Omental fat pad (tissue), 4 donors: ENCODE results near the gene RPS2. TPM values are rescaled to one million over a fixed set of nuclear protein-coding genes. Genes with fewer than 3 reads are reported as not detected.

Source experiments
- ATAC-seq: fragments of 150-250 bp; one replicate; pipeline ENCODE4 v1.9.1; 2016; ENCODE audit warnings: mild to moderate bottlenecking, moderate library complexity; ENCODE audit not compliant: low FRiP score
- DNase-seq: peaks from one replicate; pipeline ENCODE4 v3.0.0-alpha.2; 2019; ENCODE audit warnings: low spot score
- total RNA-seq, 4 donors: library from RNA; depleted of rRNA; stranded (reverse); fragments of >200 nt; gene quantifications; one replicate each; pipeline ENCODE4 v1.1.0, GENCODE V29; 2016
- TF ChIP-seq, protein P1 (sequence below), 3 donors: fragments of 450-650 bp; IDR thresholded peaks; one replicate each; pipeline ENCODE4 v1.5.1; 2016 to 2017; ENCODE audit warnings: antibody characterized with exemption in 3 of 3, mild to moderate bottlenecking in 3 of 3, moderate library complexity in 2 of 3

RPS2 gene
- total RNA-seq, 4 donors from 2014 or later, result 1,362 to 1,656 (median 1,543) TPM

GRCh38 chr16:1974157-1975070 is 9.8 kb upstream of the RPS2 start:
- ATAC-seq, result no peak
- no peak for DNase-seq
- TF ChIP-seq, protein P1, sequence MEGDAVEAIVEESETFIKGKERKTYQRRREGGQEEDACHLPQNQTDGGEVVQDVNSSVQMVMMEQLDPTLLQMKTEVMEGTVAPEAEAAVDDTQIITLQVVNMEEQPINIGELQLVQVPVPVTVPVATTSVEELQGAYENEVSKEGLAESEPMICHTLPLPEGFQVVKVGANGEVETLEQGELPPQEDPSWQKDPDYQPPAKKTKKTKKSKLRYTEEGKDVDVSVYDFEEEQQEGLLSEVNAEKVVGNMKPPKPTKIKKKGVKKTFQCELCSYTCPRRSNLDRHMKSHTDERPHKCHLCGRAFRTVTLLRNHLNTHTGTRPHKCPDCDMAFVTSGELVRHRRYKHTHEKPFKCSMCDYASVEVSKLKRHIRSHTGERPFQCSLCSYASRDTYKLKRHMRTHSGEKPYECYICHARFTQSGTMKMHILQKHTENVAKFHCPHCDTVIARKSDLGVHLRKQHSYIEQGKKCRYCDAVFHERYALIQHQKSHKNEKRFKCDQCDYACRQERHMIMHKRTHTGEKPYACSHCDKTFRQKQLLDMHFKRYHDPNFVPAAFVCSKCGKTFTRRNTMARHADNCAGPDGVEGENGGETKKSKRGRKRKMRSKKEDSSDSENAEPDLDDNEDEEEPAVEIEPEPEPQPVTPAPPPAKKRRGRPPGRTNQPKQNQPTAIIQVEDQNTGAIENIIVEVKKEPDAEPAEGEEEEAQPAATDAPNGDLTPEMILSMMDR (IDR thresholded peaks at IDR 0.05), result no peak

DNA sequence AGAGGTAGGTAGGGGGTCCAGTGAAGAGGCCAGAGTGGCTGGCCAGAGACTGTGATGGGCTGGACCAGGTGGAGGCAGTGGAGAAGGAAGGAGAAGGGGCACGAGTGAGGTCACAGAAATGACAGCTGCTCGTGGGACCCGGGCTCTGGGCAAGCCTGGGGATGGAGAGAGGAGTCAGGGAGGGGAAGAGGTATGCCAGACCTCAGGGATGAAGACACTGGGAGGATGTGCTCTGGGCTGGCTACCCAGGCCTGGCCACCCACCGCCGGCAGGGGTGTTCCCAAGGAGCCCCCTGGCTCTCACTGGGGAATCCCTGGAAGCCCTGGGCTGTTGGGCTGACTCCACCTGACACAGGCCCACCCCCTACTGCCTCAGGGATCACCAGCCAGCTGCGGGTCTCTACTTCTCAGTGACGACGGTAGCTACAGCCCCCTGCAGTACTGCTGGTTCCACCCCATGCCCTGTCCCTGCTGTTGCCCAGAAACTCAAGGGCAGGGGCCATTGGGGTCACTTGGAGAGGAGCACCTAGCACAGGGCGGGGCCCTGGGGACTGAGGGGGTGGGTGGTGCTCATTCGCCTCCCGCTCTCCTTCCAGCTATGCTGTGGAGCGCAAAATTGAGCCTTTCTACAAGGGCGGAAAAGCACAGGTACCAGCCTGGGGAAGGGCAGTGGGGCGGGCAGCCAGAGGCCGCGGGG is 9.0 kb upstream of the RPS2 start:
- DNase-seq (no peak), ATAC-seq (no peak)
- TF ChIP-seq, protein P1 (IDR thresholded peaks at IDR 0.05), result no peak

DNA sequence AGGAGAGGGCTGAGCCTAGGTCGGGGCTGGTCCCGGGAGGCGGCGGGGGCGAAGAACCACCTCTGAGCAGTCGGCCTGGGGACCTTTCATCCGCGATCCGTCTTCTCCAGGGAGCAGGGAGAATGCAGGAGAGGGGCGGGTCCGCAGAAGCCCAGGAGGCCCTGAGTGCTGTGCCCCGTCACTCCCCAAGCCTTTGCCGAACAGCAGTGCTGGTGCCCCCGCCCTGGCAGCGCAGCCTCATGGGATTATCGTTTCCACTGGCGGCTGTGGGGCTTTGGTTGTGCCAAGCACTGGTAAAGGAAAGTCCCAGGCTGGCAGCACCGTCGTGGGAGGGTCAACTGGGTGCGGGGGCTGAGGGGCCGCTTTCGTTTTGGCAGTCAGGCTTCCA is 7.9 kb upstream of the RPS2 start:
- ATAC-seq, result no peak
- no peak for DNase-seq
- TF ChIP-seq, protein P1 (IDR thresholded peaks at IDR 0.05), result no peak

DNA sequence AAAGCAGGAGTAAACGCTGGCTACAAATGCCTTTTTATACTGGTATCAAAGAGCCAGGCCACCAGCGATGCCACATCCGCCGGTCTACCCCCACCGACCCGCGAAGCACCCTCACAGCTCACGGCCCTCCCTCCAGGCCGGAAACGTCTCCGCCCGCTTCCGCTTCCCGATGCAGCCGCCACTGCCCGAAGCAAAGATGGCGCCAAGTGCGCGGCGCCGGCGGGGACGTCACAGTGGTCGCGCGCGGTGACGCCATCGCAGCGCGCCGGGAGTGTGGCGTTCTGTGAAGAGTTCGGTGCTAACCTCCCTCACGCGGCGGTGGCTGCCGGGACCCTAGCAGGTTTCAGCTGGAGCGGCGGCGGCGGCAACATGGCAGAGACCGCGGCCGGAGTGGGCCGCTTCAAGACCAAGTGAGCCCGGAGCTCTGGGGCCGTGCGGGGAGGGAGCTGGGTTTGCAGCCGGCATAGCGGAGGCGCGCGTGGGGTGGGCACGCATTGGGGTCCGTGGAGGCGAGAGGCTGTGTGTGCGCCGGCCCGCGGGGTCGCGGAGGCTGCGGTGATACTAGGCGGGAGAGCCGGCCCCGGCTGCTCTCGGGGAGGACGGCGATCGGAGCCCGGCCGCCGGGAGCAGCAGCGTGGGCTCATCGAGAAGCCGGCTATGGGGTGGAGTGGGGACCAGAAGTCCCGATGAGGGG is 7.3 kb upstream of the RPS2 start, which contains the start of gene TBL3:
TSS of gene TBL3 (plus strand) at position 258 of the 694 bp plus-strand sequence. CDS start at position 370, 112 bp downstream.
- TF ChIP-seq, protein P1 (IDR thresholded peaks at IDR 0.05), result no peak
- ATAC-seq, result peak; percentile 90
- peak; percentile 75 for DNase-seq

- ATAC-seq (no peak), DNase-seq (no peak)
Measured at GRCh38 chr16:1968146-1968953, 3.7 kb upstream of the RPS2 start.

DNA sequence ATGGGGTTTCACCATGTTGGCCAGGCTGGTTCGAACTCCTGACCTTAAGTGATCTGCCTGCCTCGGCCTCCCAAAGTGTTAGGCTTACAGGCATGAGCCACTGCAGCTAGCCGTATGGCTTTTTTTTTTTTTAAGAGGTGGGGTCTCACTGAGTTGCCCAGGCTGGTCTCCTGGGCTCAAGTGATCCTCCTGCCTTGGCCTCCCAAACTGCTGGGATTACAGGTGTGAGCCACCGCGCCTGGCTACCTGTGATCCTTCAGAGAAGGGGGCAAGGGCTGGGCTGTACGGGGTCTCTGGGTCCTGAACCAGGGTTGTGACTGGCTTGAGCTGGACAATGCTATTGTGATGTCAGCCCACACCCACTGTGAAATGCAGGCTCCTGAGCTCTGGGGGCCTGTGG is 1.8 kb upstream of the RPS2 start, which contains the start of gene RNF151:
TSS of gene RNF151 (plus strand) at position 397 of the 400 bp plus-strand sequence. CDS start 26 bp downstream, outside the sequence.
- no peak for DNase-seq
- ATAC-seq, result no peak
- TF ChIP-seq, protein P1 (IDR thresholded peaks at IDR 0.05), result no peak

More at GRCh38 chr16:1968146-1968953, 3.7 kb upstream of the RPS2 start:
- TF ChIP-seq, protein P1 (IDR thresholded peaks at IDR 0.05), result no peak
